ENCODE results near the gene HDDC3.

Gene HDDC3

GRCh38 chr15:90889736-90890456 is 42.5 kb downstream of the HDDC3 start:
- DNase-seq: no peak

DNA sequence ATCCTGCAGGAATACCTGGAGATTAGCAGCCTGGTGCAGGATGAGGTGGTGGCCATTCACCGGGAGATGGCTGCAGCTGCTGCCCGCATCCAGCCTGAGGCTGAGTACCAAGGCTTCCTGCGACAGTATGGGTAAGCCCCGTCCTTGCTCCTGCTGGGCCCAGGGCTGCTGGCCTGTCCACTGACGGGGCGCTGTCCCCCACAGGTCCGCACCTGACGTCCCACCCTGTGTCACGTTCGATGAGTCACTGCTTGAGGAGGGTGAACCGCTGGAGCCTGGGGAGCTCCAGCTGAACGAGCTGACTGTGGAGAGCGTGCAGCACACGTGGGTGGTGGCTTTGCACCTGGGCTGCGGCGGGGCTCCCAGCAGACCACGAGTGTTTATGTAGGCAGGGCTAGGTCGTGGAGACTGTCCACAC is 43.0 kb downstream of the HDDC3 start:
- no peak for DNase-seq

DNA sequence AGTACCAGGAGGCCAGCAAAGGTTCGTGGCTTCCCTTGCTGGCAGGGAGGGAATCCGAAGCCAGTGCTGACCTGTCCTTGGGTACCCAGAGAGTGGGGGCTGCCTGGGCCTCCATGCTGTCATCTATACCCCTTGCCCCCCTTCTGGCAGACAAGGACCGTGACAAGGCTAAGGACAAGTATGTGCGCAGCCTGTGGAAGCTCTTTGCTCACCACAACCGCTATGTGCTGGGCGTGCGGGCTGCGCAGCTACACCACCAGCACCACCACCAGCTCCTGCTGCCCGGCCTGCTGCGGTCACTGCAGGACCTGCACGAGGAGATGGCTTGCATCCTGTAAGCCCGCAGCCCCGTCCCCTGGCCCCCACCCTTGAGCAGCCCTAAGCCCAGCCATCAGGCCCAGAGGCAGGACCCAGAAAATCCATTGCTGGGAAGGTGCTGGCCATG is 45.3 kb downstream of the HDDC3 start:
- no peak for DNase-seq

GRCh38 chr15:90886291-90886614 is 46.1 kb downstream of the HDDC3 start:
- no peak for DNase-seq

DNA sequence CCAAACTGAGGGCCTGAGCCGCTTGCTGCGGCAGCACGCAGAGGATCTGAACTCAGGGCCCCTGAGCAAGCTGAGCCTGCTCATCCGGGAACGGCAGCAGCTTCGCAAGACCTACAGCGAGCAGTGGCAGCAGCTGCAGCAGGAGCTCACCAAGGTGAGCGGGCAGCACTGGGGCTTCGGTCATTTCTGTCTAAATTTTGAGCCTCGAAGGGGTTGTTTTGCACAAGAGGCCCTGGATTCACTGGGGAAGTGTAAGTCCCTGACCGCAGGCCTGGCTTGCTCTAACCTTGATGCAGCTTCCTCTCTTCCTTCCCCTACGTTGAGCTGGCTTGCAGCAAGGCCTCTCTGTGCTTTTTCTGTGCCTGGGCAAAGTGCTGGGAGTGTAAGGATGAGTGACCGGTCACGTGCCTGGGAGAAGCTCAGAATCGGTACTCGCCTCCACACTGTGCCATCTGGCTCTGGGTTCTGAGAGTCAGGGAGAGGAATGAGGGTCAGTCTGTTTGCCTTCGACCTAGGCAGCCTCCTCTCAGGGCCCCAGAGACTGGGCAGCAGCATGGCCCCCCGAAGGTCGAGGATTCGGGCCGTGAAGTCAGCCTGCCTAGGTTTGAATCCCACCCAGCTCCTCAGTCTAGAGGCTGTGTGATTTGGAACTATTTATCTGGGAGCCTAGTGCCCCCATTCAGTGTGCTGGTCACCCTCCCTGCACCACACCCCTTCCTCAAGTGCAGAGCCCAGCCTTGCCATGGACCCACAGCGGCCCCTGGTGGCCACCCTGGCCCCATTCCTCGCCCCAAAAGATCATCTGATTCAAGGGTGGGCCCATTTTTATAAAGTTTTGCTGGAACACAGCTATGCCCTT is 46.7 kb downstream of the HDDC3 start:
- peak; percentile 84 for DNase-seq

GRCh38 chr15:90884719-90885431 is 47.5 kb downstream of the HDDC3 start:
- no peak for DNase-seq

DNA sequence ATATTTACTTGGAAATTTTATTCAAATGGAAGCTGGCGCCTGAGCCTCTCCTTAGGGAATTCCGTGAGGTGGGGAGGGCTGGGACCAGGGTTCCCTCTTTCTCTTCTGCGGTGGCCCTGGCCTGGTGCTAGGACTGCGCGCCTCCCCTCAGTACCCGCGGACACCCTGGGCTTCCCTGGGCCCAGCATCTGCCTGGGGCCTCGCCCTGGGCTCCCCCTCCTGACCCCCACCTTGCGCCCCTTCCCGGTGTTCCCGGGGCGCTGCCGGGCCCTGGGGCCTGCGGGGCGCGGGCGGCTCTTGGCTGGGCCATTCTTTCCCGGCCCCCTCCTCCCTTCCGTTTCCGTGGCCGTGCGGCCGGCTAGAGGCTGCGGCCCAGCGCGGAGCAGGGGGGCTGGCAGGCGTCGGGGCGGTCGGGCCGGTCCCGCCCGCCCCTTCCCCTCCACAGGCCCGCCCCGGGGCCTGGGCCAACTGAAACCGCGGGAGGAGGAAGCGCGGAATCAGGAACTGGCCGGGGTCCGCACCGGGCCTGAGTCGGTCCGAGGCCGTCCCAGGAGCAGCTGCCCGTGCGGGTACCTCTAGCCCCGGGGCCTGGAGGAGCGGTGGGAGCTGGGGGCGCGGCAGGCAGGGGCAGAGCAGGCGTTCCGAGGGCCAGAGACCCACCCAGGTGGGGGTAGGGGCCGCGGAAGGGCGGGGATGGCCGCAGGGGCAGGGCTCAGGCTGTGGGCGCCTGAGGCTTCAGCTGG is 48.2 kb downstream of the HDDC3 start, which contains the start of gene FES:
FES (plus strand) TSS at position 529 of the 743 bp plus-strand sequence. CDS start 542 bp downstream, outside the sequence.
- no peak for DNase-seq

GRCh38 chr15:90883526-90883975 is 48.8 kb downstream of the HDDC3 start:
- no peak for DNase-seq

DNA sequence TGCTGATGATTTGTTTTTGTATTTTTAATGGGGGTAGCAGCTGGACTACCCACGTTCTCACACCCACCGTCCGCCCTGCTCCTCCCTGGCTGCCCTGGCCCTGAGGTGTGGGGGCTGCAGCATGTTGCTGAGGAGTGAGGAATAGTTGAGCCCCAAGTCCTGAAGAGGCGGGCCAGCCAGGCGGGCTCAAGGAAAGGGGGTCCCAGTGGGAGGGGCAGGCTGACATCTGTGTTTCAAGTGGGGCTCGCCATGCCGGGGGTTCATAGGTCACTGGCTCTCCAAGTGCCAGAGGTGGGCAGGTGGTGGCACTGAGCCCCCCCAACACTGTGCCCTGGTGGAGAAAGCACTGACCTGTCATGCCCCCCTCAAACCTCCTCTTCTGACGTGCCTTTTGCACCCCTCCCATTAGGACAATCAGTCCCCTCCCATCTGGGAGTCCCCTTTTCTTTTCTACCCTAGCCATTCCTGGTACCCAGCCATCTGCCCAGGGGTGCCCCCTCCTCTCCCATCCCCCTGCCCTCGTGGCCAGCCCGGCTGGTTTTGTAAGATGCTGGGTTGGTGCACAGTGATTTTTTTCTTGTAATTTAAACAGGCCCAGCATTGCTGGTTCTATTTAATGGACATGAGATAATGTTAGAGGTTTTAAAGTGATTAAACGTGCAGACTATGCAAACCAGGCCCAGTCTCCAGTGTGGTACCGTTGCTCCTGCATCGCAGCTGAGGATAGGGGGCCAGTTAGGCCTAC is 49.4 kb downstream of the HDDC3 start:
- DNase-seq: no peak

GRCh38 chr15:90881978-90882721 is 50.2 kb downstream of the HDDC3 start:
- DNase-seq: no peak

DNA sequence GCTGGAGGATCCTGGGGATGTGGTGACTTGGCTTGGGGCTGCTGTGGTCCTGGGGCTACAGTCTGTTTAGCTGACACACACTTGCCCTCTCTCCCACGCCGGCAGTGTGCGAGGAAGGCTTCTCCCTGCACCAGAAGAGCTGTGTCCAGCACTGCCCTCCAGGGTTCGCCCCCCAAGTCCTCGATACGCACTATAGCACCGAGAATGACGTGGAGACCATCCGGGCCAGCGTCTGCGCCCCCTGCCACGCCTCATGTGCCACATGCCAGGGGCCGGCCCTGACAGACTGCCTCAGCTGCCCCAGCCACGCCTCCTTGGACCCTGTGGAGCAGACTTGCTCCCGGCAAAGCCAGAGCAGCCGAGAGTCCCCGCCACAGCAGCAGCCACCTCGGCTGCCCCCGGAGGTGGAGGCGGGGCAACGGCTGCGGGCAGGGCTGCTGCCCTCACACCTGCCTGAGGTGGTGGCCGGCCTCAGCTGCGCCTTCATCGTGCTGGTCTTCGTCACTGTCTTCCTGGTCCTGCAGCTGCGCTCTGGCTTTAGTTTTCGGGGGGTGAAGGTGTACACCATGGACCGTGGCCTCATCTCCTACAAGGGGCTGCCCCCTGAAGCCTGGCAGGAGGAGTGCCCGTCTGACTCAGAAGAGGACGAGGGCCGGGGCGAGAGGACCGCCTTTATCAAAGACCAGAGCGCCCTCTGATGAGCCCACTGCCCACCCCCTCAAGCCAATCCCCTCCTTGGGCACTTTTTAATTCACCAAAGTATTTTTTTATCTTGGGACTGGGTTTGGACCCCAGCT is 51.0 kb downstream of the HDDC3 start:
- DNase-seq: no peak

GRCh38 chr15:90880381-90881145 is 51.8 kb downstream of the HDDC3 start:
- DNase-seq: no peak
